HG03558 (cell line): Measurements from ENCODE around the gene BICDL1.

Experiments
- ATAC-seq: cut with Tn5 transposase; IDR thresholded peaks from one replicate; pipeline ENCODE4 v1.9.1; 2021; ENCODE audit warnings: moderate number of reproducible peaks; ENCODE audit not compliant: unreplicated experiment; ENCODE audit errors: extremely low read depth

The BICDL1 gene

DNA sequence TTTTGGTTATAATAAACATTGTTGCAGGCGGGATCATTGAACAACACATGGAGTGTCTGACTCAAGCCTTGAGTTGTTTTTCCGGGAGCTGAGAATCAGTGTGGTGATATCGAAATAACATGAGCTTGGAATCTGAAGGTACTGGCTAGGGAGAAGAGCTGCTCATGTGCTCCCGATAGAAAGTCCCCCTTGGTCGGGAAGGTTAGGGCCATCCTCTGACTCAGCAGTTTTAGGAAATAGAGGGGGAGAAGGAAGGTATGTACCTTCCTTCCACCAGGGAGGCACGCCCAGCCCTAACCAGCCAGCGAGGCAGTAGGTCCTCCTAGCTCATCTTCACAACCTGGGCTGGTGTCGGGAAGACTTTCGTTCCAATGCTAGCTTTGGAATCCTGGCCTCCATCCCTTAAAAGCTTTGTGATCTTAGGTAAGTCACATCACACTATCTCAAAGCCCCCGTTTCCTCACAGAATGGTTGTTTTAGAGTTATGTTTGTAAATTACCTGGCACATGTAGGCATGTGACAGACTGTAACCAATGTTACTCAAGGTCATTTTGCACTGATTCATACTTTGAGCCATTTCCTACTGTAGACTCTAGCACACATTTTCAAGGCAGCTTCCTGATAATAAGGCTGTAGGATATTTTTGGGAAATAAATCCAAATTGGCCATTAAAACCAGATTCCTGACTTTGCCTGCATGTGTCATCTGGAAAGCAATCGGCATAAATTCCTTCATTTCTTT lies 129.5 kb downstream of the BICDL1 start:
- ATAC-seq = no peak

DNA sequence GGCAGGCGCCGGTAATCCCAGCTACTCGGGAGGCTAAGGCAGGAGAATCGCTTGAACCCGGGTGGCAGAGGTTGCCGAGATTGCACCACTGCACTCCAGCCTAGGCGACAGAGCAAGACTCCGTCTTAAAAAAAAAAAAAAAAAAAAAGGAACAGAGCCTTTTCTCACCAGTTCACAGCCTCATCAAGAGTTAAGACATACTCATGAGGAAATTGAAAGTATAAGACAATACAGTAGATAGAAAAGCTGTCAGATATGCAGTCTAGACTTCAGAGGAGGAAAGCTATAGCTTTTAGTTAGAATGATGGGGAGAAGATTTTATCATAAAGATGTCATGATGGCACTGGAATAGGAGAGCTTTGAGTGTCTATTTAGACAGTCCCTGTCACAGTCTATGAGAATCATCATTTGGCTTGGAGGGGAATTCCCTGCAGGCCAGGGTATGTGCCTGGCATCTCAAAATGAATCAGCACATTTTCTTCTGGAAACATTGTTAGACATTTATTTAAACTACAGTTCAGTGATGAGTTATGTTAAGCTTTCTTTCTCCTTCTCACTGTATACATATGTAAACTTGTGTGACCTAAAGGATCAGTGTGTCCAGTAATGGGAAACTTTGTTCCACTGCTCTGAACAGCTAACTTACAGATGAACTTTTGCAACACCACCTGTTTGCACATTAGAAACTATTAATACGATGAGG lies 130.4 kb downstream of the BICDL1 start:
- ATAC-seq = peak; percentile 24

DNA sequence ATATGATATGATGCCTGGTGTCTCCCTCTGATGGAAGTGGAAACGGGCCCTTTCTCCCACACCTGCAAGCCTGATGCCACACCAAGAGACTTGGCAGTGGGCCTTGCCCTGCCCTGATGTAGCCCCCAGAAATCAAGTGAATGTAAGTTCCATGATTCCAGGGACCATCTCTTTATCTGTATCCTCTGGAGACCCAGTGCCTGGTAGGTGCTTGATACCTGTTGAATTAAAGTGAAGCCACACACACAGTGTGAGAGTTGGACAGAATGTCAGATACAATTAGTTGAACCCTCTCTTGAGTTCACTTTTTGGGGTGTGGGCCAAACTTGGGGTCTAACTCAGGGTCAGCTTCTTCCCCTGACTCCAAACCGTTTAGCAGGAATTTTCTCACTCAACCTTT lies 132.3 kb downstream of the BICDL1 start:
- no peak for ATAC-seq

DNA sequence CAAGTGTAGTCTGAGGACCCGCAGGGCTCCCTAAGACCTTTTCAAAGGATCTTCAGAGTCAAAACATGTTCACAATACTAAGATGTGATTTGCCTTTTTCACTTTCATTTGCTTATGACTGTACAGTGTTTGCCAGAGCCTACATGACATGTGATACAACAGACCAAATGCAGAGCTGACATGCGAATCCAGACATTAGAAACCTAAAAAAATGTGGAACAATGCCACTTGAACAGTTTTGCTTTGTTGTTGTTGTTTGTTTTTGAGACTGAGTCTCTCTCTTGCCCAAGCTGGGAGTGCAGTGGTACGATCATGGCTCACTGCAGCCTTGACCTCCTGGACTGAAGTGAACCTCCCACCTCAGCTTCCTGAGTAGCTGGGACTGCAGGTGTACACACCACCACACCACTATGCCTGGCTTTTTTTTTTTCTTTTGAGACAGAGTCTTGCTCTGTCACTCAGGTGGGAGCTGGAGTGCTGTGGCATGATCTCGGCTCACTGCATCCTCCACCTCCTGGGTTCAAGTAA lies 132.8 kb downstream of the BICDL1 start:
- ATAC-seq = peak; percentile 29

DNA sequence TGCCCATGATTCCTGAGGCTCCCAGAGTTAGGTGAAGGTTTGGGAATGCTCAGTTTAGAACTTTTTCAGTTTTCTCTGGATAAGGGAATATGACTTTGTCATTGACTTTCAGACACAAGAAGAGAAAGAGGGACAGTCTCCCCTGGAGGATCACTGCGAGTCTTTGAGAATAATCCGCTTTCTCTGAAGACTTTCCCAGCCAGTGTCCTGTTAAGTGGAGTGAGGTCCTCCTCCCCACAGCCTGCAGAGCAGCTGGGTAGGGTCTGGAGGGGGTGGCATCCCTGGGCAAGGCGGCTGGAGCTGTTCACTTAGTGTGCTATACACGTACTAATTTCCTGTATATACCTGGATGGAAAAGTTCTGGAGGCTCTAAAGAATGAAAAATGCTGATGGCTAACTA lies 136.0 kb downstream of the BICDL1 start:
- ATAC-seq = no peak

DNA sequence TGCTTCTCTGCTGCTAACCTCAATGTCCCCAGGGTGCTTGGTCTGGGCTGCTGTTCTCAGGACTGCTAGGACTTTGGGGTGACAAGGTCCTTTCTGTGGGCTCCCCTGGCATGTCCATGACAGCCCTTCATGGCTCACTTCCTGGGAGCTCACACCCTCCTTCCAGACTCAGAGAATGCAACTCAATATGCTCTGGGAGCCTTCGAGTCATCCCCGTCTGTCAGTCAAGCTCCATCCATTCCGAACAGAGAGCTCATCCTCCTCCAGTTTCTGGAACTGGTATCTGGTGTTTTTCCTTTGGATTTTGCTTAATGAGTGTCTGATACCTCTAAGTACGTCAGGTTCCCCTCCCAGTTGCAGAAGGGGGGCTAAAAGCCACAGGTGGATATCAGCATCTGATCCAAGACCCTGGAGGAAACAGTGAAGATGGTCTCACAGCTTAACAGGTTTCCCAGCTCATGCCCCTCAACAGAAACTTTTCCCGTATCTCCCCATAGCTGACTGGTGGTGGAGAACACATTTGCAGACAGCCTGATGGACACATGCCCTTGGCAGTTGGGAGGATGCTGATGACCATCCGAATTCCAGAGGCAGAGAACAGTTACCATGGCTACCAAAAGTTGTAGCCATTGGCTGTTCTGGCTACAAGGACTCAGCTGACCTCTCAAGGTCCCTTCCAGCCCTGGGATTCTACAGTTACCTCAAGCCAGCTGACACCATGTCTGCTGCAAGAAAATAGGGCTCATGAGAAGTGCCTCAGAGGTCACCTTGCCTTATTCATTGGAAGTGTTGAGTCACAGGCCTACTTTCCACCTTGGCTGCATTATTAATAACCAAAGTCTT lies 137.0 kb downstream of the BICDL1 start:
- ATAC-seq = no peak

DNA sequence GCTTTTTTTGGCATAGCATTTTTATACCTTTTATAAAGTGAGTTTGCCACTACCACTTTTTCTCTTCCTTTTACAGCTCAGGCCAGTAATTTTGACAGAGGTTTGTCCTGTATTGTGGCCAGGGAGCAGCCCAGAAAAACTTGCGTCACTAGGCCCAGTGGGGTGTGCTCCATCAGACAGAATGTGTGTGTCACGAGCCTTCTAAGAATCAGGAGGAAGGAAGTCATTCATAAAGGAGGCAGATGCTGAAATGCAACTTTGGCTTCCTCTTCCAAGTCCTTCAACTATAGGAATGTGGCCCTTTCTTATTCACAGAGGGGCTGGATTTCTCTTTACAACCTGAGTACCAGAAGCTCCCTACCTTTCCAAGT lies 137.6 kb downstream of the BICDL1 start:
- ATAC-seq = no peak

DNA sequence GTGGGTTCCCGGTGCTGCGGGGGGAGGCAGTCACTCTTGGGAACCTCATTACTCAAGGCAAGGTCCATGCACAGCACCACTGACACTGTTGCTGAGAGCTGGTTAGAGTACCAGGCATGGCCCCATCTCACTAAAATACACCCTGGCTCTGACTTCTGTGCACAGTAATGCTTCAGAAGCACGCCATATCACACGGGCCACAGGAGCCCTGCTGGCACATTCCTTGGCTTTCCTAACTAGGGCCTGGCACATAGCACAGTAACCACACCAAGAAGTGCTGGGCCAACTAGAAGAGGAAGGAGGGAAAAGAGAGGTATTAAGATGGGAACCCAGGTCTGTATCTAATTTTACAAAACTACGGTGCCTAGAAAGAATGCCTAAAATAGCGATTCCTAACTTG lies 141.0 kb downstream of the BICDL1 start:
- no peak for ATAC-seq

DNA sequence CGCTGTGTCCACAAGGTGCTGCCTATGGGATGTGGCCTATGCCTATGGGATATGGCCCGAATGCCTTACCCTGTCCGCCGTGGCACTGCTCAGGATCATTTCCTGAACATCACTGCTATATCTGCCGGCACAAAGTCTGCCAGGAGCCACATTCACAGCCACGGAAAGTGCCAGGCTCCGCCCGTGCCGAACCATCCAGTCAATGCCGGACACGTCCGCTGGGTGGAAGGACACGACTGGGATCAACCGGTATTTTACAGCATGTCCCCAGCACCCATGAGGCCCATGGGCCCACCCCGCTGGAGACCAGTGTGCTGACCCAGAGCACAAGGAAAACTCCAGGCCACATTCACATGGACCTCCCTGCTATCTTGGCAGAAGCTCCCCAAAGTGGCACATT lies 142.1 kb downstream of the BICDL1 start:
- no peak for ATAC-seq

DNA sequence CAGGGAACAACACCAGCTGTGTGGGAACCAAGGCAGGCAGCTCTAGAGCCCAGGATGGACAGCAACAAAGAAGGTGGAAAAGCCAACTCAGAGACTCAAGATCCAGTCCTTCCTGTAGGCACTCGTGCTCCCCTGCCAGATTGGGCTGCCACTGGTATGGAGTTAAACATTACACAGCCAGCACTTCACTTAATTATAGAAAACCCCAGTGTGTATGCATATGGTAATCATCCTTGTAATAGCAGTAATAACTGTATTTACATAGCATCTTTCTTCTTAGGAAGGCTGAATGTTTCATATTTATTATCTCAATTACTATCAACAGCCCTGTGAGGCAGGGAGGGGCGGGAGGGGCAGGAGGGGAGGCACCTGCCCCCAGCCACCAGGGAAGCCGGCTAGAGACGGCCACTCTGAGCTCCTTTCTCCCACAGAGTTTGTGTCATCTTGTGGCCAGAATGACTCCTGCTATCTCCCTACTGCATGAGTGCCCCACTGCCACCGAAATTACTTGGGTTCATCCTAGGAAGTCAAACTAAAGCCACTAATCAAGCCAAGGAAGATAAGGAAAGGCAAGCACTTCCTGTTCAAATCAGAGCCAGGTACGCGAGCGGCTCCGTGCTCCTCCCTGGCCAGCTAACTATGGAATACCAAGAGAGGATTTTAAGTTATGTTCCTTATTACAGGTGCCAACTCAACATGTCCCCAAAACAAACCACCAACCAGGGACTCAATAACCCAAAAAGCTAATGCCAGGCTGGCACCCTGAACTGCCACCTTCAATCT lies 143.2 kb downstream of the BICDL1 start:
- no peak for ATAC-seq

DNA sequence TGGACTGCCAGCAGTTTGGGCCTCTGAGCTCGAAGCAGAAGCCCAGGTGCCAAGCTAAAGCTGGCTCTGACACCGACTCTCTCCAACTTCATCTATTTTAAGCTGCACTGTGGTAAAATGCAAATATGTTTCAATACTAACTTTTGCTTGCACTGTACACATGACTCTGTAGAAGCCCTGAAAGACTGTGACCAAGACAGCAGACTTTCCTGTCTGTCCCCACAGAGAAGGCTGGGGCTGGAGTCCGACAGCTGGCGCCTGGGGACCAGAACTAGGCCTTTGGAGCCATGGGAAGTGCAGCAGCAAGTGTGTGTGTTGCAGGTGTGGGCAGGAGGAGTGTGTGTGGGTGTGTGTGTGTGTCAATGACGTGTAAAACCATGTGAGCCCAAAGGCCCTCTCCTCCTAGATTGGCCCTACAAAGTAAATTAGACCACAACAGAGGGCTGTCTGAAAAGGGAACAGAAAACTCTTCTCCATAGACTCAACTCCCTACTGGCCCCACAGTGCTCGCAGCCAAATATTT lies 143.9 kb downstream of the BICDL1 start:
- ATAC-seq = peak; percentile 85

DNA sequence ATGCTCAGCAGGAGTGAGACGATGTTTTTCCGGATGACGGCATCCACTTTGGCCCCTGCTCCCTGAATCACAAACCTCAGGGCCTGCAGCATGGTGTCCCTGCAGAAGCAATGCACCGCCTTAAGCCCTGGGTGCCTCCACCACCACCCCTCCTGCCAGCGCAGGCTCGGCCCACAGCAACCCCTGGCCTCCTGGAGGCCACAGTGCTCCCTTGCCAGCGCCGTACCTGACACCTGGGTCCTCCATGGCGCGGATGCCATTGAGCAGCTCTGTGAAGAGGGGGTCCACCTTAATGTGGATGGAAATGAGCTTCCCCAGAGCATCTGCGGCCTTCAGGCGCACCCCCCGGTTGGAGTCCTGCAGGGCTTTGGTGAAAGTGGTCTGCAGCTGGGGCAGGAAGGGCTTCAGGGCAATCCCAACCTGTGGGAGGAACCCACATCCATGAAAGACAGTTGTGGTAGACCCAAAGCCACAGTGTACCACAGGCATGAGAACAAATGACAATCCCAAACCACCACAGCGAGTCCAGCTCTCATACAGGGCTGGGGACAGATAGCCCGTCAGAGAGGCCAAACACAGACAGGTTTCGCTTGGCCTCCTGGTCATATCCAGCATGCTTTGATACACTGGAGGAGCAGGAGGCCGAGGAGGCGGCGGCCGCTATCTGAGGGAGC lies 145.4 kb downstream of the BICDL1 start:
- ATAC-seq = no peak

DNA sequence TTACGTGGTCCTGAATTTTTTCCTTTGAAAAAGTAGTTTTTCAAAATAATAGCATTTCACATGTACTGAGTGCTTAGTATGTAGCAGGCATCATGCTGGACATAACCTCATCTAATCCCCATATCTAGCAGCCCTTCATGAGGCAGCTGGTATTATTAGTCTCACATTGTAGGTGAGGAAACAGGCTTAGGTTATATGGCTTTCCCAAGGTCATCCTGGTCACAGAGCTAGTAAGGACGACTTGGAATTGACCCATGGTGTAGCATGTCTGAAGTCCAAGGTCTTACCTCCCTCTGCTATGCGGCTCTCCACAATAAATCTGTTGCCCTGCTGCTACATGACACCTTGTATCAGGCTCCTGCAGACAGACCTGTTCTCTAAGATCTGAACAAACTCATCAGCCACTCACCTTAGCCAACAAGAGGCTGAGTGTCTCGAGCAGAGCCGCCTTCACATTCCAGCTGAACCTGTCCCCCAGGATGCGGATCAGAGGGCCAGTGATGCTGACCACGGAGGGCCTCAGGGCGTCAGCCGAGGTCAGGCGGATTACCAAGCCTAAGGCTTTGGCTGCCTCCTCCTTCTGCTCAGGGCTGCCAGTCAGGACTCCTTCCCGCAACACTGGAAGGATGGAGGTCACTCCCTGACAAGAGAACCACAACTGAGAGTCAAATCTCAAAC lies 147.2 kb downstream of the BICDL1 start:
- ATAC-seq = no peak

DNA sequence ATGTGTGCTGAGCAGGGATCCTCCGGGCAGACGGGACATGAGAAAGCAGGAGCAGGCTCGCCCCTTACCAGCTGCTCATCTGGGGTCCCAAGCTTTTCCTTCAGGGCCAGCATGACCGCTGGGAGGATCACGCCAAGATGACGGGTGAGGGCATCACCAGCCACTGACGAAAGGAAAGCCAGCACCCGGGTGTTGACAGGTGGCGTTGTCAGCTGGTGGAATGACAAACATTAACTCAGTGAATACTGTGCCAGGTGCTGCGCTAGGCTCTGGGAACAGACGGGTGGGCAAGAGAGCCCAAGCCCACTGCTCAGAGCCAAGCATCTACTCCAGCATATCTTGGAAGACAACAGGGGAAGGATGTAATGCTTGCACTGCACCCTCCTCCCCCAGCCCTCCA lies 148.8 kb downstream of the BICDL1 start:
- ATAC-seq = no peak

DNA sequence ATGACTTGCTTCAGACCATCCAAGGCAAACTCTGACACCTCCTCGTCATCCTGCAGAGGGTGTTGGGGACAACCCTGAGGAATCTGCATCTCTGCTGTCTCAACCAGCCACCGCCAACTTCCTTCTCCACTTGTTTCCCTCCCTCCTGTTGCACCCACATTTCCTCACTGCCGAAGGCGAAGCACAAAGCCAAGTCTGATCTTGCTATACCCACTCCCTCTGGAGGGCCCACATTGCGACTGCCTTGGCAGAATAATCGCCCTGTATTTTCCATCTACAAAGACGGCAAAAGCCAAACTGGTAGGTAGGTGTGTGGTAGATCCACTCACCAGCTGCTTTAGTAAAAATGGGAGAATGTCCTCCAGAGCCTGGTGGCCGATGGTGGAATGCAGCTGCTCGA lies 149.3 kb downstream of the BICDL1 start:
- no peak for ATAC-seq

DNA sequence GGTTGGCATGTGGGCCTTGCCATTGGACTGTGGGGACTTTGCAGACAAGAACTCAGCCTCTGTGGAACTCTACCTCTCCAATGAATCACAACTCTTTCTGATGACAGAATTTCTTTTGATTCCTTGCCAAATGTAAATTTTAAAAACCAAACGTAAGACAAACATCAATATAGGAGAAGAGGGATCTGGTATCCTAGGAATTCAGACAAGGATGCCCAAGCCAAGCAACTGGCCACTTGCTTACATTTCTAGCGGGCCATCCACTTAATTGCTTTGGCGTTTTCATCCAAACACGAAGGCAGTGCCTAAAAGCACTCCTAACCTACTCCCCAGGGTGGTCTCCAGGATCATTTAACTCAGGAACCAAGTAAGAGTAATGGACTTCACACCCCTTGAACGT lies 150.9 kb downstream of the BICDL1 start:
- ATAC-seq = no peak

DNA sequence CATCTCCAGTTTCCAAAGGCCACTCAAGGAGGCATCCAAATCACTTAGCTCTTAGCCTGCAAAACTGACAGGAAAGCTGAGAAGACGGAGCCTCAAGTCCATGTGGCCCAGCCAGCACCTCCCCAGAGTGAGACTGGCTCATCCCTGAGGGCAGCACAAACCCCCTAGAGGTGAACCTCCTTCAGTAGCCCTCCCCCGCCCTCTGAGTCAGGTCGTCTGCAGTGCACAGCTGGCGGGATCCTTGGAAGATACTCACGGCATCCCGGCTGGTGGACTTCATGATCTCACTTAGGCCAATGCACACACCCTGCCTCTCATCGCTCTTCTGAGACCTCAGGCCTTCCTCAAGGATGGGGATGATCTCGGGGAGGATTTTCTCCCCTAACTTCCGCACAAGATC lies 151.6 kb downstream of the BICDL1 start:
- ATAC-seq = no peak

DNA sequence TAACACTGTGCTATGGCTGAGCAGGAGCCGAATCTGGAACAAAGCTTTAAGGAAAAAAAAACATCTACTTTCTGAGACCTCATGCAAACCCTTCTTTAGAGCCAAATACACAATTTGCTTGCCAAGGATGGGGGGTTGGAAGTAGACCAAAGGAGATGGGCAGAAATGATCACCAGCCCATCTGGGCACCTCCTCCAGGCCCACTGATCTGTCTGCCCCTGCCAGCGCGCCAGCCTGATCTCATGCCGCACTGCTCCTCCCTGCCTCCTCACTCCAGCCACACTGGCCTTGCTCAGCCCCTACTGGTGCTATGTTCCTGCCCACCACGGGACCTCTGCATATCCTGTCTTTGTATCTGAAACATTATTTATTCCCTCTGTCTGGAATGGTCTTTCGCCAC lies 152.3 kb downstream of the BICDL1 start:
- no peak for ATAC-seq
